ENCODE results near the gene IFITM5. TPM values are rescaled to one million over a fixed set of nuclear protein-coding genes. Genes with fewer than 3 reads are reported as not detected.
"Not testable (repeated sequence)": the region's sequence is repeated elsewhere in the genome, so short reads cannot be mapped to it uniquely, and the experiment has no call there.

Gene IFITM5
- total and polyA plus RNA-seq, 5 experiments from 2014 or later = not detected

GRCh38 chr11:333616-334263 lies 34.4 kb upstream of the IFITM5 start:
- DNase-seq = not testable (repeated sequence)
- H3K4me1 Mint-ChIP-seq = peaks cover 34 to 77% (median 65%) of the 10 kb centered on the region in 4 donors

DNA sequence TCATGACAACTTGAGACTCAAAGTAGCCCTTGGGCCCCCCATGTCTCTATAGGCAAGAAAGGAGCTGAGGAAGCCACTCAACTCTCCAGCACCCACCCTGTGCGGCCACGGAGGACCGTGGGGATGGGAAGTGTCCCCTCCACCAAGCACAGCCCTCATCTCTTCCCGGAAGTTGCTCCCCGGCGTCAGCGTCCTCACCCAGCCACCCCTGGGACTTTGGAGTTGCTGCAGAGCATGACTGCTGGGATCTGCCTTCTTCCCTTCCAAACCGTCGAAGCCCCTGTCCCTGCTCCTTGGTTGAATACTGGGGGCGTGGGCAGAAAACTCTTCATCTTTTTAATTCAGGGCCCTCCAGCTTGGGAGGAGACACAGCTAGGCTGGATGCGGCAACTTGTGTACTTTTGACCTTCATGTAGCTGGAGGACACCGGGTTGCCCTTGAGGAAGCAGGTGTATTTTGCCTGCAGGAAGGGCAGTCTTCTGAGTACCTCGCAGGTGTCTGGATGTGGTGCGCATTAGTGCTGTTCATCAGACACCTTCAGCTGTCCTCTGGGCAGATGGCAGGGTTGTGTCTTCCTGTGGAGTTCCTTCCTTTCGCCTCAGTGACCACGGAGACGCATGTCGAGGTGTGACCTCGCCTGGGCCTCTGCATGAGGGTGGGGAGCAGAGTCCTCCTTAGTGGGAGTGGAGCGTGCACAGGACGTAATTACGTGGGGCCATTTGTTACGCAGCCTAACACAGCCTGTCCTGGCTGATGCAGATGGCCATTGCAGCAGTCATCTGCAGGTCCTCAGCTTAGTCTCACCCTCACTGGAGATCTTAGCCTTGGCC lies 33.5 kb upstream of the IFITM5 start:
- POLR2A ChIA-PET = interaction anchor here (0.6 to 2.4 kb wide), 4 partner anchors 9 to 17 kb away, joined by 3 to 7 read pairs (median 4); no protein-coding TSS in a partner anchor
- Mint-ChIP-seq H3K9me3 (no peaks in the 10 kb centered on the region), H3K27ac (peak overlapping the region in 8 of 10 donors; percentile 20 to 76 (median 44))

More at GRCh38 chr11:333616-334263, 34.4 kb upstream of the IFITM5 start:
- not testable (repeated sequence) for H3K36me3 Mint-ChIP-seq, H3K9me3 Mint-ChIP-seq, H3K27me3 Mint-ChIP-seq, ATAC-seq, H3K4me3 Mint-ChIP-seq
- POLR2A ChIA-PET = interaction anchor here (0.6 to 2.4 kb wide), 2 partner anchors 10 to 12 kb away, joined by 3 to 7 read pairs; no protein-coding TSS in a partner anchor
- peak overlapping the region in 2 of 10 donors; percentile 35 to 69 for H3K27ac Mint-ChIP-seq

DNA sequence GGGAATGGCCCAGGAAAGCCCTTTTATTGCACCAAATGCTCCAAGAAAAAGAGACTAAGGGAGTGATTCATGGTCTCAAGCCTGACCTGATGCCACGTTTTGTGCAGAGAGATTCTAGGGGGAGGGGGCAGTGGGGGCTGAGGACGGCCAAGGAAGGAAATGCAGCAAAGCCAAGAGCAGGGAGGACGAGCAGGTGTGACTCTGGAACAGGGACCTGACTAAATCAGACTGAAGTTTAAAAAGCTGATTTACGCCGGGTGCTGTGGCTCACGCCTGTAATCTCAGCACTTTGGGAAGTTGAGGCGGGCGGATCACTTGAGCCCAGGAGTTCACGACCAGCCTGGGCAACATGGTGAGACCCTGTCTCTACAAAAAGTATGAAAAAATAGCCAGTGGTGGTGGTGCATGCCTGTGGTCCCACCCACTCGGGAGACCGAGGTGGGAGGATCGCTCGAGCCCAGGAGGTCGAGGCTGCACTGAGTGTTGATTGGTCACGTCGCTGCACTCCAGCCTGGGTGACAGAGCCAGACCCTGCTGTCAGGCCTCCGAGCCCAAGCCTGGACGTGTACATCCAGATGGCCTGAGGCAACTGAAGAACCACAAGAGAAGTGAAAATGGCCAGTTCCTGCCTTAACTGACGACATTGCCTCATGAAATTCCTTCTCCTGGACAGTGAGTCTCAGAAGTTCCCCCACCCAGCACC lies 32.2 kb upstream of the IFITM5 start:
- Mint-ChIP-seq H3K4me1 (peaks cover 32 to 86% (median 71%) of the 10 kb centered on the region in 4 donors), H3K27ac (peak overlapping the region; percentile 53 to 92 (median 82)), H3K4me3 (peak overlapping the region; percentile 40 to 84 (median 66)), H3K9me3 (no peaks in the 10 kb centered on the region), H3K27me3 (no peaks in the 10 kb centered on the region), H3K36me3 (no peaks in the 10 kb centered on the region)
- ATAC-seq (no peak), DNase-seq (no peak)
- POLR2A ChIA-PET = interaction anchor here (0.6 to 5.6 kb wide), 5 partner anchors 8 to 48 kb away, joined by 8 to 38 read pairs (median 24); no protein-coding TSS in a partner anchor

More for the DNA sequence above, 33.5 kb upstream of the IFITM5 start:
- Mint-ChIP-seq H3K4me1 (peaks cover 32 to 84% (median 66%) of the 10 kb centered on the region in 4 donors), H3K4me3 (peak overlapping the region in 9 of 10 donors; percentile 18 to 70 (median 54)), H3K36me3 (no peaks in the 10 kb centered on the region), H3K27me3 (no peaks in the 10 kb centered on the region)
- ATAC-seq = no peak
- DNase-seq = no peak

GRCh38 chr11:330694-331357 lies 31.5 kb upstream of the IFITM5 start:
- no peaks in the 10 kb centered on the region for H3K27me3 Mint-ChIP-seq
- no peaks in the 10 kb centered on the region for H3K36me3 Mint-ChIP-seq
- no peak for ATAC-seq
- POLR2A ChIA-PET = interaction anchor here (0.8 to 5.6 kb wide), 7 partner anchors 9 to 86 kb away, joined by 3 to 38 read pairs (median 20); no protein-coding TSS in a partner anchor
- peaks cover 30 to 86% (median 71%) of the 10 kb centered on the region in 4 donors for H3K4me1 Mint-ChIP-seq
- no peaks in the 10 kb centered on the region for H3K9me3 Mint-ChIP-seq
- DNase-seq = no peak
- H3K4me3 Mint-ChIP-seq = peak overlapping the region; percentile 40 to 84 (median 66)
- peak overlapping the region; percentile 64 to 94 (median 88) for H3K27ac Mint-ChIP-seq

GRCh38 chr11:330307-330693 lies 31.0 kb upstream of the IFITM5 start:
- POLR2A ChIA-PET = interaction anchor here (0.8 to 5.6 kb wide), 9 partner anchors 9 to 123 kb away, joined by 3 to 38 read pairs (median 6); partner anchors contain the start of genes BET1L and RIC8A
- peaks cover 27 to 86% (median 70%) of the 10 kb centered on the region in 4 donors for H3K4me1 Mint-ChIP-seq
- H3K27ac Mint-ChIP-seq = peak overlapping the region; percentile 81 to 95 (median 92)
- no peaks in the 10 kb centered on the region for H3K27me3 Mint-ChIP-seq
- no peak for ATAC-seq
- peak overlapping the region in 5 of 10 donors; percentile 60 to 84 (median 73) for H3K4me3 Mint-ChIP-seq
- no peaks in the 10 kb centered on the region for H3K36me3 Mint-ChIP-seq
- no peak for DNase-seq
- H3K9me3 Mint-ChIP-seq = no peaks in the 10 kb centered on the region

DNA sequence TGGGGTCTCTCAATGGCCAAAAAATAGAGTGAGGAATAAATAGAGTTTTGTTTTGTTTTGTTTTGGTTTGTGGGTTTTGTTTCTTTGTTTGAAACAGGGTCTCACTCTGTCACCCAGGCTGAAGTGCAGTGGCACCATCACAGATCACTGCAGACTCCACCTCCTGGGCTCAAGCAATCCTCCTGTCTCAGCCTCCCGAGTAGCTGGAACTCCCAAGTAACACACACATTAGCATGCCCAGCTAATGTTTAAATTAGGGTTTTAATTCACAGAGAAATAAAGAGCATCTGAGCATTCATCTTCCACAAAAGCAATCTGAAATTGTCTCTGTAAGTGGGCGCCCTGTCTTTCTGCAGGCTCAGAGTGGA lies 30.5 kb upstream of the IFITM5 start:
- H3K27me3 Mint-ChIP-seq = no peaks in the 10 kb centered on the region
- ATAC-seq = no peak
- peak overlapping the region; percentile 81 to 95 (median 92) for H3K27ac Mint-ChIP-seq
- no peaks in the 10 kb centered on the region for H3K36me3 Mint-ChIP-seq
- peaks cover 29 to 88% (median 73%) of the 10 kb centered on the region in 4 donors for H3K4me1 Mint-ChIP-seq
- no peaks in the 10 kb centered on the region for H3K9me3 Mint-ChIP-seq
- POLR2A ChIA-PET = interaction anchor here (0.8 to 5.6 kb wide), 10 partner anchors 10 to 123 kb away, joined by 3 to 38 read pairs (median 5); partner anchors contain the start of genes BET1L and RIC8A
- peak overlapping the region in 9 of 10 donors; percentile 22 to 74 (median 56) for H3K4me3 Mint-ChIP-seq
- no peak for DNase-seq

DNA sequence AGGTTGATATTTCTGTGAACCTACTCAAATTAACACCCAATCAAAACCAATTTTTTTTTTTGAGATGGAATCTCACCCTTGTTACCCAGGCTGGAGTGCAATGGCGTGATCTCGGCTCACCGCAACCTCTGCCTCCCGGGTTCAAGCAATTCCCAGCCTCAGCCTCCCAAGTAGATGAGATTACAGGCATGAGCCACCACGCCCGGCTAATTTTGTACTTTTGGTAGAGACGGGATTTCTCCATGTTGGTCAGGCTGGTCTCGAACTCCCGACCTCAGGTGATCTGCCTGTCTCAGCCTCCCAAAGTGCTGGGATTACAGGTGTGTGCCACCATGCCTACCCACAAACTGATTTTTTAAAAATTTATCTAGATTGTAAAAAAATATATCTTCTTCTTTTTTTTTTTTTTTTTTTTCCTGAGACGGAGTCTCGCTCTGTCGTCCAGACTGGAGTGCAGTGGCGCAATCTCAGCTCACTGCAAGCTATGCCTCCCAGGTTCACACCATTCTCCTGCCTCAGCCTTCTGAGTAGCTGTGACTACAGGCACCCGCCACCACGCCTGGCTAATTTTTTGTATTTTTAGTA lies 29.3 kb upstream of the IFITM5 start:
- H3K36me3 Mint-ChIP-seq, H3K27me3 Mint-ChIP-seq: not testable (repeated sequence)

GRCh38 chr11:328012-328411 lies 28.7 kb upstream of the IFITM5 start:
- ATAC-seq = no peak
- no peaks in the 10 kb centered on the region for H3K36me3 Mint-ChIP-seq
- no peaks in the 10 kb centered on the region for H3K27me3 Mint-ChIP-seq
- POLR2A ChIA-PET = interaction anchor here (0.6 to 5.6 kb wide), 9 partner anchors 12 to 248 kb away, joined by 3 to 56 read pairs (median 8); partner anchors contain the start of genes BET1L, PGGHG, PHRF1 and RIC8A
- H3K4me3 Mint-ChIP-seq = peak overlapping the region in 4 of 10 donors; percentile 15 to 39 (median 26)
- peaks cover 40 to 93% (median 85%) of the 10 kb centered on the region in 4 donors for H3K4me1 Mint-ChIP-seq
- no peak for DNase-seq
- no peaks in the 10 kb centered on the region for H3K9me3 Mint-ChIP-seq
- H3K27ac Mint-ChIP-seq = peak overlapping the region; percentile 46 to 95 (median 78)

More for the DNA sequence above, 29.3 kb upstream of the IFITM5 start:
- DNase-seq, H3K9me3 Mint-ChIP-seq, ATAC-seq: not testable (repeated sequence)
- Mint-ChIP-seq H3K4me3 (peak overlapping the region in 4 of 10 donors; percentile 52 to 74 (median 59)), H3K27ac (peak overlapping the region; percentile 63 to 95 (median 90)), H3K4me1 (peaks cover 37 to 93% (median 82%) of the 10 kb centered on the region in 4 donors)
- POLR2A ChIA-PET = interaction anchor here (0.5 to 5.6 kb wide), 10 partner anchors 11 to 1284 kb away, joined by 3 to 38 read pairs (median 6); partner anchors contain the start of genes BET1L and RIC8A

DNA sequence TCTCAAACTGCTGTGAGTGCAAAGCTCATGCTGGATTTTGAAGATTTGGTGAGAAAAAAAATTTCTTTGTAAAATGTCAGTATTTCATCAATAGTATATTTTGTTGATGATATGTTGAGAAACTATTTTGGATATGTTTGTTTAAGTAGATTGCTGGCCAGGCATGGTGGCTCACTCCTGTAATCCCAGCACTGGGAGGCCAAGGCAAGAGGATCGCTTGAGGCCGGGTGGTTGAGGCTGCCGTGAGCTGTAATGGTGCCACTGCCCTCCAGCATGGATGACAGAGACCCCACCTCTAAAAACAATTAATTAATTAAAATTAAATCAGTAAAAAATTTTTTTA lies 28.2 kb upstream of the IFITM5 start:
- POLR2A ChIA-PET = interaction anchor here (0.7 to 5.6 kb wide), 16 partner anchors 11 to 249 kb away, joined by 3 to 56 read pairs (median 4); partner anchors contain the start of genes BET1L, PGGHG, PHRF1 and RIC8A

GRCh38 chr11:326842-327580 lies 27.7 kb upstream of the IFITM5 start:
- Mint-ChIP-seq H3K27ac (peak overlapping the region; percentile 95 to 99 (median 98)), H3K9me3 (no peaks in the 10 kb centered on the region), H3K27me3 (no peaks in the 10 kb centered on the region), H3K4me1 (peaks cover 40 to 88% (median 80%) of the 10 kb centered on the region in 4 donors), H3K36me3 (no peaks in the 10 kb centered on the region), H3K4me3 (peak overlapping the region; percentile 70 to 87 (median 78))
- ATAC-seq (peak; percentile 65 to 75), DNase-seq (peak; percentile 55 to 89 (median 78))
- POLR2A ChIA-PET = interaction anchor here (0.7 to 5.6 kb wide), 18 partner anchors 11 to 249 kb away, joined by 3 to 56 read pairs (median 3); partner anchors contain the start of genes BET1L, PGGHG, PHRF1 and RIC8A

More for the DNA sequence above, 28.2 kb upstream of the IFITM5 start:
- Mint-ChIP-seq H3K4me3 (peak overlapping the region; percentile 57 to 87 (median 78)), H3K4me1 (peaks cover 40 to 90% (median 83%) of the 10 kb centered on the region in 4 donors), H3K27ac (peak overlapping the region; percentile 95 to 99 (median 98)), H3K27me3 (no peaks in the 10 kb centered on the region), H3K9me3 (no peaks in the 10 kb centered on the region), H3K36me3 (no peaks in the 10 kb centered on the region)
- ATAC-seq (no peak), DNase-seq (no peak)

Data from naive thymus-derived CD8-positive, alpha-beta T cell (primary cell).